HG03442 (cell line): ENCODE data around the gene GALNTL6.

Experiments
- ATAC-seq: cut with Tn5 transposase; IDR thresholded peaks from one replicate; pipeline ENCODE4 v1.9.1; 2021; ENCODE audit warnings: mild to moderate bottlenecking, moderate library complexity; ENCODE audit not compliant: unreplicated experiment

The GALNTL6 gene

DNA sequence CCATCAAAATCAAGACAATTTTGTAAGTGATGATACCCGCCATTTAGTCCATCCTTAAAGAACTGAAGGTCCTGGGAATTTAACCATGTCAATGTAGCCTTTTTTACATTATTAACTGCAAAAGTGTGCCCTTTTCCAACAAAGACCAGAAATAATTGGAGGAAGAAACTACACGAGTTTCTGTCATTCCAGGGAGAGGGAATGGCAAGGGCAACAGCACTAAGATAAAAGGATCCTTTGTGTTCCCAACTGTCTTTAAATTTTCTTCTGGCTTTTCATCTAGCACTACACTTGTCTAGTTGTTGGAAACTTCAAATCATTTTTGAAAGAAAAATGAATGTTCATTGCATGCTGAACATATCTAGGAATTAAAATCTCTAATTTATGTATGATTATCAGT lies 286.2 kb downstream of the GALNTL6 start:
- no peak for ATAC-seq

DNA sequence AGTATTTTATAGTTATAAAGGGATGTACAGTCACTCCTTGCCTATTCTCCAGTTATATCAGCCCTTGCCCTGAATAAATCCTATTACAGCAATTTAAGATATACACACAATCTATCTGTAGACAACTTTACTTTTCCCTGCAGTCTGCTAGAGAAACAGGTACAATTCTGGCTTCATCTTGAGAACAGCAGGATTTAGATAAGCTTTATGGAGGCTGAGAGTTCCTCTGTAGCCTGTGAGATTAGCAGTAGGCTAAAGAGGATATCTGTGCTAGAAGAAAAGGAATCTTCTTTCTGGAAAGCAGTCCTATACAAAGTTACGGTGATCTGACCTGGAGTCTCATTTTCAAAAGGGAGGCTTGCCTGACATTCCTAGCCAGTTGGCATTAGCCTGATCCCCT lies 290.3 kb downstream of the GALNTL6 start:
- no peak for ATAC-seq

DNA sequence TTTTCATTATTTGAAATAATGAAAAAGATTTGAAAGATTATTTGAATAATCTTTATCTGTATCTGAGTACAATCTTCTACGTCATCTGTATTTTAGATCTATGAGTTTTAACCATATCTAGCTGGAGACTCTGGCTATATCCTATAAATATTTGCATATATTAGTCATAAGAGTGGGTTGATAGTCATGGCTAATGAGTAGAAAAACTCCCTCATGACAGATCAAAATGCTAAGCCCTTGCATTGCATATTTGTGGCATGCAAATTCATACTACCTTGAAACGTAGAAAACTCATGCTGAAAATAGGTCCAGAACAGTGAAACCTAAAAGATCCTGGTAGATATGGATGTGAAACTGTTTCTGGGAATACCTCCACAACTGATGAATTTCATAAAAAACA lies 291.3 kb downstream of the GALNTL6 start:
- ATAC-seq: no peak

DNA sequence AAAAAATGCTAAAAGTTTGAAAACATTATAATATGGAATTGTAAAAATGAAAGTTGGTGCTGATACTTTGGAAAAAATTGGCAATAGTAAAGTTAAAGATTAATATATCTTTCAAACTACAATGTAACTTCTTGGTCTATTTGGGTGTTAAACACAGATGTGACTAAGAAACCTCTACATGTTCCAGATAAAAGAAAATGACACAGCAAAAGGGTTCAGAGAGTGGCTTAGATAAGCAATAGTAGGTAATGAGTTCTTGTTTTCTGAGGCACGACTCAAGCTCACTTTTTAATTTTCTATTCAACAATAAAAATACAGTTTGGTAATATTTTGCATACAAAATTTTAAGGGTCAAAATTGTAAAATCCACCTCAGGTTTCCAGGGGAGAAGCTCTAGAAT lies 292.7 kb downstream of the GALNTL6 start:
- no peak for ATAC-seq

DNA sequence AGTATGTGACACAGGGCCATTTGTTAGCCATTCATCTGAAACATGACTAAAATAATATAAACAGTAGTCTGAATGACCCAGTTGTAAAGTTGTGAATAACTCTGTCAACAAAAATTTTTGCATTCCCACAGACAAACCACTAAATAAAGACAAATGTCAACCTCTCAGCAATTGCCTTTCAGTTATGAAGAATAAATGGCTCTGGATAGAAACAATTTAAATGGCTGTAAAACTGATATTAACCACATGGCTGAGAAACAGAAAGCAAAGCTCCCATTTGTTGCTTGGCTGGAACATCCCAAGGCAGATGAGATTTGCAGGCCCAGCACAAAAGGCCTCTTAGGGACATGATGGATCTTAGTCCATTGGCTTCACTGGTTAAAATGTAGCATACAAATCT lies 296.3 kb downstream of the GALNTL6 start:
- no peak for ATAC-seq

DNA sequence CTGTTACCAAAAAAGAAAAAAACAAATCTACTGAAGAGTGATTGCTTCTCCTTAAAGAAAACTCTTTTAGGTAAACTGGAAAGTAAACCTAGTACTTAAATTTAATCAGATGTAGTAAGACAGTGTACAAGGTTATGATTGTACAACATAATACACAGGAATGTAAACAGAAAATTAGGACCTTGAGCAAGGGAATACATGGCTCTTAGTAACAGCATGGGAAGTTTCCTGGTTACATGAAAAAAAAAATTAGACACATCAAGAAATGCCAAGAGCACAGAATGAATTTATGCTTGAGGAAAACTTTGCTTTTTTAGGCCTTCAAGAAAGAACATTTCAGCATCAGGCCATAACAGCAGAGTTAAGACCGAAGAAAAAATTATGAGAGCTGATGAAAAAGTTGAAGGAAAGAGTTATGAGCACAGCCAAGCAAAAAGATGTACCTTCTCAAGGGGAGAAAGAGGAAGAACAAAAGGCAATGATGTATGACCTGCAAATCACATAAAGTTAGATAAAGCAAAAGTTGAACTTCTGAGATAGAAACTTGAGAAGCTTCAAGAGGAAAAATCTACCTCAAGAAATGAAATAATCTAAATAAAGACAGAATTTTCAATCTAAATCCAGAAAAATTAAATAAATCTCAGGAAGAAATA lies 311.6 kb downstream of the GALNTL6 start:
- ATAC-seq: no peak

DNA sequence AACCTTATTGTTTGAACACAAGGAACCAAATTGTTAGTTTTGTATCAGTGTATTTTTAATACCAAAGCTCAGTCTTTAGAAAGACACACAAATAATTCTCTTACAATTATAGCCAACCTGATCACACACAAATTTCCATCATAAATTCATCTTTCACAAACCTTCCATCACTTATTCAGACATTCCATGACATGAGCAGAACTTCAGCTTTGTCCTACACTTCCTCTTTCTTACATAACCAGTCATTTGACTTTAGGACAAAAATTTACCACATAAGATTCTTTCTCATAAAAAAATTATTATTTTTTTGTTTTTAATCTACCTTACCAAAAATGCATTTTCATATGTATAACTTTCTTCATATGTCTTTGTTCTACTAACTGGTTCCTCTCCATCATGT lies 312.2 kb downstream of the GALNTL6 start:
- no peak for ATAC-seq

DNA sequence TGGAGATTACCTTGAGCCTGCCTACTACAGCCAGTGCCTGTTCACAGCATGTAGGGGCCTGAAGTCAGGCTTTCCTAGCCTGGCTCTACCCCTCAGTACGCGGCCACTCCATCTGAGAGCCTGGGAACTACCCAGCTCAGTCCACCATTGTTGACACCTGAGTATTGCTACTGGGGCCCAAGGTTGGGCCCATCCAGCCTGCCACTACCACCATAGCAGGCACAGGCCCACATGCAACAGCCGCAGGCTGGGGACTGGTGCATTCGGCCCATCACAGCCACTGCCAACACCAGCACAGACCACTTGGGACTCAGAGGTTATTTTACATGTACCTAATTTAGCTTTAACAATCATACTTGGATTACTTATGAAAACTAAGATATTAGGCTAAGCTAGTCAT lies 314.0 kb downstream of the GALNTL6 start:
- ATAC-seq: no peak

DNA sequence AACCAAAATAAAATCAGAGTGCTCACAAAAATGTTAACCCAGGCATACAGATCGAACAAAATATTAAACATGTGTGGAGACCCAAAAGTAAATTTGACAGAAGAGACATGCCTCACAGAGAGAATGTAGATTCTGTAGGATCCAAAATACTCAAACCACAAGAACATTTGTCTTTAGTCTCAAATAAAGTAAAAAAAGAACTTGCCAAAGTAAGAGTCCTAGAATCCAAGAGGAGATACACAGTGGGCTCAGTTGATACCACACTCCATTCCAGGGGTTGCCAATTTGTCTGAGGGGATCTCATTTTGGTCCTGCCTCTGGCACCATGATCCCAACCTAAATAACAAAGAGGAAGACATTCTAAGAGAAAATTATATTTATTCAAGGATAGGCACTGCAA lies 316.4 kb downstream of the GALNTL6 start:
- ATAC-seq: no peak

DNA sequence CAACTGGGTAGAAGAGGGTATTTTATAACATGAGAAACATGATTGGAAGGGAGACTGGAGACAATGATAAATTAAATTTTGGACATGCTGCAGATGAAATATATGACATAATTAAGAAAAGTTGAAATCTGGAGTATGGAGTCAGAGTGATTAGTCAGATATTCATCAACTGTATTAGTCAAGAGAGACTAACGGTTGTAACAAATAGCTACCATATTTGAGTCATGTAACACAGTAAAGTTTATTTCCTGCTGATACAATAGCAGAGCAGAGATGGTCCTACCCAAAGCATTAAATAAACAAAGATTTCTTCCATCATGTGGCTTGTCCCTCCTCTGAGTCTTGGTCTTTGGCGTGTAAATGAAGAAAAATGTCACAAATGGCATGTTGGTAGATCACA lies 321.3 kb downstream of the GALNTL6 start:
- no peak for ATAC-seq

DNA sequence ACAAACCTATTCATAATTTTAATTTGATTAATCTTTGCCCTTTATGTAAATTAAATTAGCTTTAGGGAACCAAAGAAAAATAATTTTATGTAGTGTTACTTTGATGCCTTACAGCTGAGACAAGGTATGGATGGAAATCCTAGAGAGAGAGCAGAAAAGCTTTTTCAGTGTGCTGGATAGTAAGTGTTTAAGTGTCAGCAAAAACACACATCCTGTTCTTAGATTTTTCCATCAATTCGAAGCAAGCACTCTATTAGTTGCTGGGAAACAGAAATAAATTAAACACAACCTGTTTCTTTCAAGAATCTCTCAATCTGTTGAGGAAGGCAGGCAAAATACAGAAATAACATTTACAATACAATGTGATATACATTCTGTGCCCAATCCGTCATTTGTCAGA lies 327.8 kb downstream of the GALNTL6 start:
- ATAC-seq: no peak

DNA sequence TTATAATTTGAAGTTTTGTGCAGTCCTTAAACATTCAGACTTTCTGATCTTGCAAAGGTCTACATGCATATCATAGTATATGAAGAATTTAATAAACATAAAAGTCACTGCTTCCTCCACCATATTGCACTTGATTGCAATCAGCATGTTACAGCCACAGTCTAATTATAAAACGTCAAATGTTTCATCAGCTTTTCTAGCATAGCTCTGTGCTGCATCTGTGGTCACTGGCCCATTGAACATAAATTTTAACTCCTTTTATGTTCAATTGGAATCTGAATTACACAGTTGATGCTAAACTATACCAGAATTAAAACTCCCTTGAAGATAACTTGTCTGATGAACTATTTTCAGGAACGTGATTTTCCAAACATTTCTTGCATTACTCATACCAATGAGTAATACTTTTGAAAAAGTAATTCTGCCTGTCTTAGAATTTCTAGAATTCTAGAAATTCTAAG lies 329.1 kb downstream of the GALNTL6 start:
- no peak for ATAC-seq

DNA sequence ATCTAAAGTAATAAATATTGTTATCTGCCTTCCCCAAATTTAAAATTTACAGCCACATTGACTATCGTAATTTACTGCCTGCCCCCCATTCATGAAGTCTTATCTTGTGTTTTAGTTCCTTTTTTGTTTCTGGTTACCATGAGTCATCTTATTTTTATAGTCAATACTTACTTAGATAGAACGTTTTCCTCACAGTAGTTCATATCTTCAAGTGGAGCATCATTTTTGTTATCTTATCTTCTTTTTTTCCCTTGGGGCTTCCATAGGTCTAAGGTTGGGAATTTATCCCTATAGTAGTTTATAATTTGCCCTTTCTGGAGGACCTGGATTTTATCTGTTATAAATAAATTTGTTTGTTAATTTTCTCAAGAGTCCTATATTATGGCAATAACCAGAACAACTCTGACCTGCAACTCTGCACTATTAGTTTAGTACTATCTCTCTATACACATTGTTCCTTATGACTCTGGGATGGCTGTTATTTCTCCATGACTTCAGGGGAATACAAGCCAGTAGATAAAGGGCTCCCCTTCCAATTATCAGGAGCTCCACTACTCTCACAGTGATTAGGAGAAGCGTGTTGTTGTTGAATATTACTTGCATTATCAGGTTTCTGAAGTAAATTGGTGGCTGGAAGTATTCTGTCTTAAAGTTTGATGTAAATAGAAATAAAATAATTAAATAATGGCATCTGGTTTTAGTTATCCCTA lies 330.6 kb downstream of the GALNTL6 start:
- ATAC-seq: no peak

DNA sequence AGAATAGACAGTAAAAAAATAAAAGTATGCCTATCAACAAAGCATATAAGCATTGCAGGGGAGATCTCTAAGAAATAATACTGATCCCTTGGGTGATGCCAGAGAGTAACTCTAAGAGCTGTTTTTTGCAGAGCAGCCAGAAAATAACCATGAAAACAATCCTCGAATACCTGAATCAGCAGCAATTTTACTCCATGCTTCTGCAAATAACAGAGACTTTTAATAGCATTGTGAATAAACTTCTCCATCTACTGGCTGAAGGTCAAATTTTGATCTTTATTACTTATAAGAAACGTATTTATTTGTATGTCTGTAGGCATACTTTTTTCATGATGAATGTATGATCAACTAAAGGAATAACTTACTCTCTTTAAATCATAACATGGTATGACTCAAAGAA lies 334.5 kb downstream of the GALNTL6 start:
- ATAC-seq: no peak

DNA sequence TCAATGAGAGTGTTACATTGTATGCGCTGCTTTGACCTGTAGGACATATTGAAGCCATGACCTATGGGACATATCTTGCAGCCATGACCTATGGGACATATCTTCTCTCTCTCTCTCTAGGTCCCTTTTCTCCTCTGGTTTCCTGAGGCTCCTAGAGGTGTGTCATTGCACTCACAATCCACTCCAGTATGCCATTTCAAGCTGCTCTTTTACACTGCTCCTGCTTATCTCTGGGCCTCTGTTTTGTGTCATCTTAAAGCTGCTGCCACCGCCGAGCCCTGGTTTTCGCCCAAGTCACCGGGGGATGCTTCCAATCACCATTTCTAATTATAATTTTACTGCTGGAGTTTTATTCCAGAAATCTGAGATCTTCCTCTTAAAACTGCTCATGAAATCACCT lies 336.1 kb downstream of the GALNTL6 start:
- ATAC-seq: no peak

DNA sequence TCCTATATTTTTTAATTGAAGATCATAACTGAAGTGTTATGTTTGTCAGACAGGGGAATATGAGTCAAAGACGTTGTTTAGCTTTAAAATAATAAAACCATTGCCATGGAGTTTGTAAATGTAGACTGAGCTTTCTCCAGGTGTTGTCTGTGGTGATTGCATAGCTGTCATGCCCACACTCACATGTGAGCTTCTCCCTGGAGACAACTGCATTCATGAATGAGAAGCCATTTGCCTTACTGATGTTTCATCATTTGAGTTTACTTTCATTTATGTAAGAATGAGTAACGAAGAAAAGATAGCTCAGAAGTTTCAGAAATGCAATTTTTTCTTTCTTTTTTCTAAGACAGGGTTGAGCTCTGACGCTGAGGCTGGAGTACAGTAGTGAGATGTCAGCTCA lies 339.1 kb downstream of the GALNTL6 start:
- no peak for ATAC-seq

DNA sequence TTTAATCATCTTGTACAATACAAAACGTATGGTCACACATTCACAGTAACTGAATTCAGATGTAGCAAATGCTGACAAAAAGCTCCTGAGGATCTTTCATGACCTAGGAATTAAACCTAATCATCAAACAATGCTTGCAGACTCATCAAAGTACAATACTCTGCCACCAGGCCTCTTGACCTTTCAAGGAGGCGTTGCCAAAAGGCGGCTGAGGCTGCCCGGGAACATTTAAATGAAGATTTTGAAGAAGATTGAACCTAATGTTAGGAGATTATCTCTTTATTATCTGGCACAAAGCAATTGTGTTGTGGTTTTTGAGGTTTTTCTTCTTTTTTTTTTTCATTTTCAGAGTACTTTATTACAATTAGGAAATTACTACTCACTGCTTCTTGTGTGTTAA lies 340.5 kb downstream of the GALNTL6 start:
- ATAC-seq: no peak

DNA sequence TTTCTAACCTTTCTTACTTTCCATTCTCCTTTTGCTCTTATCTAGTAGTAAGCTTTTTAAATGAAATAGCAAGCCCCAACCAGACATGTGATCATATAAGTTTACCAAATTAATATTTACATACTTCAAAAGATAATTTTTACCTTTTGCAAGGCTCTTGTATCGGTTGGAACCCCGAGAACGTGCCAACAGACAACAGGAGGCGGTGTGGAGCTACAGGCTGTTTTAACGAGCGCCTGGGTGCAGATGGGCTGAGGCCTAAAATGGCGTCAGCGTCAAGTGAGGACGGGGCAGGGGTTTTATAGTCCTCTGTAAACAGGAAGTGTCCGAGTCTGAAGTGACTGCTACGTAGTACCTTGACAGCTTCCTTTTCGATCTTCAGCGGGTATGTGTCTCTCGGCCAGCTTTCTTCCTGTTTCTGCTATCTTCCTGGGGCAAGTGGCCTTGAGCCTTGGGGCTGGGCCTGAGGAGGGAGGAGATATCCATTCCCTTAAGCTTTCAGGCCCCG lies 342.7 kb downstream of the GALNTL6 start:
- no peak for ATAC-seq

DNA sequence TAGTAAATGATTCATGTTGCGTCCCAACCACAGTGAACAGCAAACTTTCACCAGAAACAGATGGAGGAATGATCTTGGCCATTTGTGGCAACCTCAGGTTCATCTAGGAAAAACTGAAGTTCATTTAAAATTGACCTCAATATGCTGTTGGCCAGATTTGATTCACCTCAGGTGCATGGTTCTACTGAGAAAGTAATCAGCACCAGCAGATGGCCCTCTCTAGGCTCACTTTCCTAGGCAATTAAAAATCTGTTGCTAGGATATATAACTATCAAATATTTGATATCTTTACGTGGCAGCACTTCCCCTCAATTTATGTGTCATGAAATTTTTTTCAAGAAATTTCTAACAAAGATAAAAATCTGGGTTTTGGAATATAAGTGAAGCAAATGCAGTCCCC lies 344.7 kb downstream of the GALNTL6 start:
- no peak for ATAC-seq

DNA sequence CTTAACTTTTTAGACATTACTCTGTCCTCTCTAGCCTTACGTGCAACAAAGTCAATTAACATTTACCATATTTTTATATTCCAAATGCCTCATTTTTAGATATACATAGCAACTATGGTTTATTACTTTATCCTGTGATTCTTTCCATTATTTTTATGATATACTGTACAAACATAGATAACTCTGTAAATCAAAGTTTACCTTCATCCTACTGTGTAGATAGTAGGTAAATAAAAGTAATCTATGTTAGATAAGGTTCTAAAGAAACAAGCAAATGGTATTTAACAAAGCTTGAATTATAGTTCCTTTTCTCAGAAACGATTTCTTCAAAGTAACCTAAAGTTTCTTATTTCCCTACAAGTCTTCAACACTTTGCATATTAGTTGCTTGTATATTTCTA lies 350.0 kb downstream of the GALNTL6 start:
- ATAC-seq: no peak

DNA sequence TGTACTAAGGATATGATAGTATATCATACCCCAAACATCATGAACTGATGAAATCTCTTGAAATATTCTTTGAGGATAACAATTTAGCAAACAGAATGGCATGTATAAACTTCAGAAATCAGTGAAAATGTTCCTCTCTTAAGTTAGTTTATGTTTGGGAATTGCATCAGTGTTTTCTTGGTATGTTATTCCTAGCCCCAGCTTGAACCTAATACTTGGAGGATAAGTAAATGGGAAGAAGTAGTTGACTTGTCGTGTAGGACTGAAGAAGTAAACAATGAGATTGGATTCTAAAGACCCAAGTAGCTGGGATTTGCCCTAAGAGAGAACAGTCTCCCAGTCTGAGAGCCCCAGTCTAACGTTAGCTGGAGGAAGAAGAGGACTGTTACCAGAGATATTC lies 355.7 kb downstream of the GALNTL6 start:
- no peak for ATAC-seq

DNA sequence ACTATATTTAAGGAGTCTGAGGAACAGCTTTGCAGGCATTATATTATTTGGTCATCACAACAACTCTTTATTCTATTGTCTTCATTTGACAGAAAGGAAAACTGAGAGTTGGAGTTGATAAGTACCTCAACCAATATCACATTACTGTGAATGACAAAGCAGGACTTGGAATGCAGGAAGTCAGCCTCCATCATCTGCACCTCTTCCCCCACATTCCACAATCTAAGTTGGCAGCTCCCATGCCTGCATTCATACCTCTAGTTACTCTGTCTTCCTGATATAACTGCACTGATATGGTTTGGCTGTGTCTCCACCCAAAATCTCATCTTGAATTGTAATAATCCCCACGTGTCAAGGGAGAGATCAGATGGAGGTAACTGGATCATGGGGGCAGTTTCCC lies 356.7 kb downstream of the GALNTL6 start:
- ATAC-seq: no peak

DNA sequence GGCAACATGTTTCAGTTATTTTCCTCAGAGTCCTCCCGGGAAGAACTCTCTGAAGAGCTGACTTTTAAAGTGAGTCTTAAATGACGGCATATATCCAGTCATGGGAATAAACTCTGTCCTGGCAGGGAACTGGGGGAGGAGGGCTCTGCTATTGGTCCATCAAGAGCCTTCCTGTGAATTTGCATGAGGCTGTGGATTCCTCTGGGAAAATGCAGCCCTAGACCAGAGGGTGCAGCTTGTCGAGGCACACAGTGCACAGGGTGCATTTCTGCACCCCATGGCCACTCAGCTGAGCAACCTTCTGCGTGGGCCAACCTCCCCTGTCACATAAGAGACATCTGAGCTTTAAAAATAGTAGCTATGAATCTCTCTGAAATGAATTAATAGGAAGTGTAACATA lies 360.0 kb downstream of the GALNTL6 start:
- no peak for ATAC-seq
